HEK293 (cell line): Measurements from ENCODE around the gene PPP5C.

Experiments
- CTCF ChIA-PET: fragments of 350-600 bp; formaldehyde crosslinking; extraction: SDS; loops from one replicate; lab custom pipeline; 2021; ENCODE audit warnings: antibody characterized with exemption; lab: Yijun Ruan, JAX
- POLR2A ChIA-PET: fragments of 300-600 bp; formaldehyde crosslinking; extraction: SDS; loops from one replicate; lab custom pipeline; 2020; ENCODE audit warnings: antibody characterized with exemption, inconsistent platforms; lab: Yijun Ruan, JAX
- H3K27ac ChIP-seq: fragments of 200-500 bp; sonication (Bioruptor generic); 2 replicates; pipeline ENCODE4 v1.5.1; 2014; ENCODE audit warnings: low read depth, low read length, control low read depth, inconsistent platforms; ENCODE audit errors: extremely low read depth
- H3K36me3 ChIP-seq, 2 experiments: fragments of 200-500 bp in 1 of 2; sonication (Bioruptor generic) in 1 of 2; 1 replicate in 1 of 2; 2 replicates in 1 of 2; pipeline ENCODE4 v1.5.1; 2014 to 2017; ENCODE audit warnings: inconsistent platforms in 2 of 2, low read length in 2 of 2; ENCODE audit not compliant: control insufficient read depth in 2 of 2, insufficient read depth in 1 of 2
- H3K4me1 ChIP-seq: fragments of 200-500 bp; sonication (Bioruptor generic); 2 replicates; pipeline ENCODE4 v1.5.1; 2014; ENCODE audit warnings: mild to moderate bottlenecking, low read length, inconsistent platforms; ENCODE audit not compliant: control insufficient read depth, insufficient read depth
- H3K4me3 ChIP-seq: 2 replicates; pipeline ENCODE4 v1.5.1; 2011; ENCODE audit warnings: low read depth, mild to moderate bottlenecking, control low read depth, low read length, moderate library complexity
- H3K9me3 ChIP-seq: fragments of 200-500 bp; sonication (Bioruptor generic); 2 replicates; pipeline ENCODE4 v1.5.1; 2014; ENCODE audit warnings: low read depth, low read length, inconsistent platforms; ENCODE audit not compliant: control insufficient read depth, insufficient read depth
- AEBP2 ChIP-seq: fragments of 450-650 bp; formaldehyde crosslinking; IDR thresholded peaks from 2 replicates; pipeline ENCODE4 v1.5.1; 2016; ENCODE audit warnings: missing biosample characterization, missing genetic modification characterization, borderline replicate concordance
- GLI4 ChIP-seq: fragments of 450-650 bp; formaldehyde crosslinking; IDR thresholded peaks from 2 replicates; pipeline ENCODE4 v1.5.1; 2016; ENCODE audit warnings: missing biosample characterization, missing genetic modification characterization
- HIC1 ChIP-seq: fragments of 450-650 bp; formaldehyde crosslinking; IDR thresholded peaks from 2 replicates; pipeline ENCODE4 v1.5.1; 2016; ENCODE audit warnings: missing biosample characterization, missing genetic modification characterization
- KLF9 ChIP-seq: fragments of 450-650 bp; formaldehyde crosslinking; IDR thresholded peaks from 2 replicates; pipeline ENCODE4 v1.5.1; 2016; ENCODE audit warnings: missing biosample characterization, missing genetic modification characterization, low read depth
- SP3 ChIP-seq: fragments of 450-650 bp; formaldehyde crosslinking; IDR thresholded peaks from 2 replicates; pipeline ENCODE4 v1.5.1; 2016; ENCODE audit warnings: missing biosample characterization, missing genetic modification characterization
- ZBTB10 ChIP-seq: fragments of 450-650 bp; formaldehyde crosslinking; IDR thresholded peaks from 2 replicates; pipeline ENCODE4 v1.5.1; 2016; ENCODE audit warnings: missing biosample characterization, missing genetic modification characterization
- ZBTB6 ChIP-seq: fragments of 450-650 bp; formaldehyde crosslinking; IDR thresholded peaks from 2 replicates; pipeline ENCODE4 v1.5.1; 2017; ENCODE audit warnings: missing biosample characterization, missing genetic modification characterization
- ZBTB7A ChIP-seq: fragments of 450-650 bp; formaldehyde crosslinking; IDR thresholded peaks from 2 replicates; pipeline ENCODE4 v1.5.1; 2016; ENCODE audit warnings: low read depth, missing biosample characterization, missing genetic modification characterization
- ZNF221 ChIP-seq: fragments of 450-650 bp; formaldehyde crosslinking; IDR thresholded peaks from 2 replicates; pipeline ENCODE4 v1.5.1; 2017; ENCODE audit warnings: missing biosample characterization, missing genetic modification characterization, borderline replicate concordance
- ZNF23 ChIP-seq: fragments of 450-650 bp; formaldehyde crosslinking; IDR thresholded peaks from 2 replicates; pipeline ENCODE4 v1.5.1; 2016; ENCODE audit warnings: missing biosample characterization, missing genetic modification characterization, borderline replicate concordance
- ZNF341 ChIP-seq: fragments of 450-650 bp; formaldehyde crosslinking; IDR thresholded peaks from 2 replicates; pipeline ENCODE4; 2016; ENCODE audit warnings: low read depth, missing biosample characterization, missing genetic modification characterization
- ZNF391 ChIP-seq: fragments of 450-650 bp; formaldehyde crosslinking; IDR thresholded peaks from 2 replicates; pipeline ENCODE4 v1.5.1; 2016; ENCODE audit warnings: low read depth, missing biosample characterization, missing genetic modification characterization, borderline replicate concordance
- ZNF561 ChIP-seq: fragments of 450-650 bp; IDR thresholded peaks from 2 replicates; pipeline ENCODE4 v1.5.1; 2018; ENCODE audit warnings: missing biosample characterization, missing genetic modification characterization, borderline replicate concordance
- ZNF692 ChIP-seq: fragments of 450-650 bp; formaldehyde crosslinking; IDR thresholded peaks from 2 replicates; pipeline ENCODE4 v1.5.1; 2016; ENCODE audit warnings: missing biosample characterization, missing genetic modification characterization
- ZNF701 ChIP-seq: fragments of 450-650 bp; formaldehyde crosslinking; IDR thresholded peaks from 2 replicates; pipeline ENCODE4 v1.5.1; 2016; ENCODE audit warnings: missing biosample characterization, missing genetic modification characterization
- ZNF704 ChIP-seq: fragments of 450-650 bp; formaldehyde crosslinking; IDR thresholded peaks from 2 replicates; pipeline ENCODE4 v1.5.1; 2016; ENCODE audit warnings: missing biosample characterization, missing genetic modification characterization
- ZSCAN18 ChIP-seq: fragments of 450-650 bp; formaldehyde crosslinking; IDR thresholded peaks from 2 replicates; pipeline ENCODE4 v1.5.1; 2016; ENCODE audit warnings: missing biosample characterization, missing genetic modification characterization
- ZSCAN30 ChIP-seq: fragments of 450-650 bp; IDR thresholded peaks from 2 replicates; pipeline ENCODE4 v1.5.1; 2018; ENCODE audit warnings: missing biosample characterization, mild to moderate bottlenecking, missing genetic modification characterization, moderate library complexity

PPP5C gene

GRCh38 chr19:46298479-46299003 is 48.3 kb upstream of the PPP5C start:
- ChIA-PET CTCF (interaction anchor here (0.6 to 1.0 kb wide), 6 partner anchors 20 to 1005 kb away, joined by 3 to 4 read pairs (median 3); no protein-coding TSS in a partner anchor), POLR2A (interaction anchor here (0.7 kb wide), 1 partner anchor 279 kb away, joined by 7 read pairs; no protein-coding TSS in a partner anchor)
- Histone ChIP-seq H3K4me1 (peaks cover 19% of the 10 kb centered on the region), H3K36me3 (no peaks in the 10 kb centered on the region), H3K9me3 (no peaks in the 10 kb centered on the region), H3K4me3 (no peak overlapping the region), H3K27ac (peak overlapping the region; percentile 37; the same call in 1 of the 2 replicates)
- TF ChIP-seq ZBTB6 (no peak), GLI4 (tag by site-specific recombination) (no peak), ZNF23 (tag by site-specific recombination) (no peak), KLF9 (tag by site-specific recombination) (no peak), HIC1 (tag by site-specific recombination) (no peak), ZNF221 (tag by site-specific recombination) (no peak), ZBTB7A (no peak), ZNF341 (no peak), ZSCAN18 (no peak)

- Histone ChIP-seq H3K4me3 (no peak overlapping the region), H3K27ac (peak overlapping the region; percentile 37; the same call in 1 of the 2 replicates), H3K36me3 (no peaks in the 10 kb centered on the region), H3K9me3 (no peaks in the 10 kb centered on the region), H3K4me1 (peaks cover 19% of the 10 kb centered on the region)
- CTCF ChIA-PET = interaction anchor here (0.7 to 2.8 kb wide), 5 partner anchors 18 to 221 kb away, joined by 3 to 18 read pairs (median 4); no protein-coding TSS in a partner anchor
- POLR2A ChIA-PET = interaction anchor here (0.6 to 1.2 kb wide), 5 partner anchors 48 to 416 kb away, joined by 3 to 8 read pairs (median 4); partner anchors contain the start of gene CCDC8
- TF ChIP-seq ZNF701 (tag by site-specific recombination) (no peak), KLF9 (tag by site-specific recombination) (peak; percentile 96), AEBP2 (tag by site-specific recombination) (no peak), SP3 (tag by site-specific recombination) (peak; percentile 67), ZNF704 (no peak), ZNF692 (peak; percentile 95), ZSCAN30 (tag by site-specific recombination) (peak; percentile 52; the same call in 1 of the 2 replicates), ZNF561 (tag by site-specific recombination) (peak; percentile 76), ZNF391 (tag by site-specific recombination) (peak; percentile 53; the same call in 1 of the 2 replicates), ZBTB10 (tag by site-specific recombination) (0 out of 2 replicates have a peak, but pooled peaks have one; percentile 55)
Observed at GRCh38 chr19:46299004-46299509, 47.8 kb upstream of the PPP5C start.
